GM21367 (cell line): ENCODE data around the gene PRMT5.
"Not testable (repeated sequence)": the region's sequence is repeated elsewhere in the genome, so short reads cannot be mapped to it uniquely, and the experiment has no call there.

Source experiments
- ATAC-seq: cut with Tn5 transposase; IDR thresholded peaks from one replicate; pipeline ENCODE4 v1.9.1; 2021; ENCODE audit not compliant: unreplicated experiment

PRMT5 gene

DNA sequence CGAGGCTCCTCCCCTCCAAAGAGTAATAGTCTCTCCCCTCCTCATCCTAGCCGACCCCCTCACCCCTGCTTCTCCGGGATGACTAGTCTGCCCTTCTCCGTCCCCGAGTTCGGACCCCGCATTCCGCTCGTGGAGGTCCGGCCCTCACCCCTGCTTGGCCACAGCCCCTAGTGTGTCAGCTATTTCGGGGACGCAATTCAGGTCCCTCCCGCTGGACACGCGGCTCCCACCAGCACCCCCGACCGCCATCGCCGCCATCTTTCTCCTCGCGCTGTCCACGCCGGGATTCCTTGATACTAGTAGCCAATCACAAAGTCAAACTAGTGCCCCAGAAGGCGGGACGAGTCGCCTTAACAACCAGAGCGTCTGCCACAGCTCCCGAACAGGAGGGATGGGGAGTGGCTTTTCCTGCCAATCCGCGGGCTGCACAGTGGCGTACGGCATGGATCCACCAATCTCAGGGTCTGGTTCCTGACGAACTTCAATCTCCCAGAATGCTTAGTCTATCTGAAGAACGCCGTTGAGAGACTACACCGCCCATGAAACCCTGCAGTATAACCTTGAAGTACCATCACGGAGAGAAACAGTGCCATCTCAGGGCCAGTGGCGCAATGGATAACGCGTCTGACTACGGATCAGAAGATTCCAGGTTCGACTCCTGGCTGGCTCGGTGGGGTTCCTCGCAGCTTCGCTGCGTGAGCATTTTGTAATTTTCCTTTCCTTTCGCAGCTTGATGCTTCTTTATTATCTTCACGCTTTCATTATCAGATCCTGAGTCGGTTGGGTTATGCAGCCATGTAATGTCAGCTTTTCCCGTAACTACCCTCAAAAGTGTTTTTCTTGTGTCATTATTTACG, at the start of gene PRMT5:
Gene PRMT5, minus strand, starts transcription at position 273 of the 857 bp plus-strand sequence. Its CDS starts 15 bp downstream, at position 258.
- peak; percentile 84 for ATAC-seq

DNA sequence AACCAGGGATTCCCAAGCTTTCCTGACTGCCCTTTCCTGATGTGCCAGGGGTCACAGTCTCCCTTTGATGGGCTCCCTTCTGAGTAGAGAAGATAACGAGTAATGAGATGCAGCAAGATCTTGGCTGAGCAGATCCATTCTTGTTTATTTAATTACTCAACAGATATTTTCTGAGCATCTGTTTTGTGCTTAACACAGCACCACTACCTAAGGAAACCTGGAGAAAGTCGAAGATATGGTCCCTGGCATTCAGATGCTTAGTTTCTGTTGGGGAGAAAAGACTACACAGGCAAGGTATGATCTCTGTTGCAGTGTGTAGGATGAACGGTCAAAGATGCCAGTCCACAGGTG, 49.3 kb upstream of the PRMT5 start:
- no peak for ATAC-seq

DNA sequence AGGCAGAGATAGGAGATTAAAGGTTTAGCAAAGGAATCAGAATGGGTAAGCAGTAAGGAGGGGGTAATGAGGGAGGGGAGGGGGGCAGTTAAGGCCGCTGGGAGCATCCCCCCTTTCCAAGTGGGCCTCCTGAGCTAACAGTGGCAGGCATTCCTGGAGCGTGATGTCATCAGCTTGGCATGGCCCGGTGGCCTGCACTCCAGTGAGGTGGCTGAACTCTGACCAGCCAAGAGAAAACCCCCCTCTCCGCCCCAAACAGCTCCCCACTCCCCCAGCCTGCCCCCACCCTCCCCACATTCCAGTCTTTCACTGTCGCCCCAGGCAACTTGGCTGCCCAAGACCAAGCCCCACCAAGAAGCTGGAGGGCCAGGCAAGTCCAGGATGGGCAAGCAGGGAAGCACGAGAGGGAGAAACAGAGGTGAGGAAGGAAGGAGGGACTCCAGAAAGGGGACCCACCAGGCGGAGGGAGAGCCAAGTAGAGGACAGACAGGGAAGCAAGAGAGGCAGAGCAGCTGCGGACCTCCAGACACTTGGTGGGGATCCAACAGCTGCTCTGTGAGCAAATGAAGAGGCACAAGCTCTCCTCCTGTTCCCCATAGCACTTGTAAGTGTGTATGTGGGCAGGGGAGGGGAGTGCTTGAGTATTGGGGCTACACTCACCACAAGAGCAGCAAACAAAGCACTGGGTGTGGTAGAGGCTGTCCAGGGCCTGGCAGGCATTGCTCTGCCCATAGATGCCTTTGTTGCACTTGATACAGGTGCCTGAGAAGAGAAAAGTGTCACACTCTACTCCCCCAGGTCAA, 48.7 kb upstream of the PRMT5 start:
- no peak for ATAC-seq

DNA sequence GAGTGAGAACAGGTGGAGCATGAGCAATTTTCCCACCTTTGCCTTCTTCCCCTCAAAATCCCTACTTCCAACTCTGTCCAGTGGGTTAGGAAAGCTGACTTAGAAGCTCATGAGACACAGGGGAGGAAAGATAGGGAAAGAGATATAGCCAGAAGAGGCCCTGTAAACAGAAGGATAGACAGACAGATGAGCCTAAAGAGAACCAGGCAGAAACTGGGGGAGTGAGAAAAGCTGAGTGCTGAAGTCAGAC, 48.2 kb upstream of the PRMT5 start:
- ATAC-seq: no peak

DNA sequence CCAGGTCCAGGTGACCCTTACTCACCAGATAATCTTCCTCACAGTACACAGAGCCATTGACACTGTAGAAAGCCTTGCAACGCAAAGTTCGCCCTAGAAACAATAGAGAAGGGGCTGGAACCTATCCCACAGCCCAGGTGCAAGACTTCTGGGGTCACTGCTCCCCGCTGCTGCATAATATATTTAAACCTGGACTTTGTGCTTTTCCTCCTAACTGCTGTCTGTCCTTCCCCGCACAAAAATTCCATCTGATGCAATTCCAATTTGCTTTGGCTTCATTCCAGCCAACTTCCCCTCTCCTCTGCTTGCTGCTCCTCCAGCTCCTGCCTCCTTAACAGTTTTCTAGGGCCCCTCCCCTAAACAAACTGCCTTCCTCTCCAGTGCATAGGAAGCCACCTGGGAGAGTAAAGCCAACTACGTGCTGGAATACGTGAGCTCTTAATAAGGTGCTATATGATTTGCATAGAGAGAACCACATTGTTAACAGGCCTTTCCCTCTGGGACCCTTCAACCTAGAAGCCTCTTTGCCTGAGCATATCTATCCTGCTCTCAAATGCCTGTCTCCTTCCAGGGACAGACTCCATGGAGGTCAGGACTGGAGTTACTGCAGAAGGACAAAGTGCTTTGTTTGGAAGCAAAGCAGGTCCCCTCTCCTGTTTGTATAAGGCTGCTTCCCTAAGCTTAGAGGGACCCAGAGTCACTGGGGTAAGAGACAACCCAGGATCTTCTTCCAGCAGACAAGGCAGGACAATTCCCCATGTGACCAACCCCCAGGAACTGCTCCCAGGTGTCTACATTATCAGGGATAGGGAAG, 47.7 kb upstream of the PRMT5 start:
- ATAC-seq: no peak

DNA sequence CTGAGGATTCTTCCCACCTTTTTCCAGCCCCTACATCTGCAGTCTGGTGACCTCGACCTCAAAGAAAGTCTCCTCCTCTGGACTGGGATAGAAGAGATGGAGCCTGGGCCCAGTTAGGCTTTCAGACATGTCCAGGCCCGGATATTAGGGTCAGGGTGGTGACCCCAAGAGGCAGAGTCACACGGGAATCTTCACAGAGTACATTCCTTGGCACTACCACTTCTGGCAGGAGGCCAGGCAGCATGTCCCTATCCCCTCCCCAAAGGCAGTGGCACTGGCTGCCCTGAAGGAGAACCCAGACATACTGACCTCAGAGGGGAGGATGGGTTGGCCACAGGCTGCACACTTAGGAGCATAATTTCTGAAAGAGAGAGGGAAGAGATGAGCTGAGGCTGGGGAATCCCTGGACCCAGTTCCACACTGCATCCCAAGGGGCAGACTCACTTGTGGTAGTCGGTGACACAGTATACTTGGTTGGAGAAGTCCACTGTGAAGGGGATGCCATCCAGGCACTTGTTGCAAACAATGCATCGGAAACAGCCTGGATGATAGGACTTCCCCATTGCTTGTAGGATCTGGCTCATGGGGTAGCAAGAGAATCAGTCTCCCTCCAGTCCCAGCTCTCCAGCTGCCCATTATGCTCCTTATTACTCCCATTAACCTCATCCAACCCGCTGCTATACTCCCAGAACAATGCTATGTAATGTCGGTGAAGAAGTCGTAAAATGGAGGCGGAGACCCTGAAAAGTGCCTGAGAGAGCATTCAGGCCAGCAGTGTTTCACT, 45.5 kb upstream of the PRMT5 start:
- ATAC-seq: no peak

DNA sequence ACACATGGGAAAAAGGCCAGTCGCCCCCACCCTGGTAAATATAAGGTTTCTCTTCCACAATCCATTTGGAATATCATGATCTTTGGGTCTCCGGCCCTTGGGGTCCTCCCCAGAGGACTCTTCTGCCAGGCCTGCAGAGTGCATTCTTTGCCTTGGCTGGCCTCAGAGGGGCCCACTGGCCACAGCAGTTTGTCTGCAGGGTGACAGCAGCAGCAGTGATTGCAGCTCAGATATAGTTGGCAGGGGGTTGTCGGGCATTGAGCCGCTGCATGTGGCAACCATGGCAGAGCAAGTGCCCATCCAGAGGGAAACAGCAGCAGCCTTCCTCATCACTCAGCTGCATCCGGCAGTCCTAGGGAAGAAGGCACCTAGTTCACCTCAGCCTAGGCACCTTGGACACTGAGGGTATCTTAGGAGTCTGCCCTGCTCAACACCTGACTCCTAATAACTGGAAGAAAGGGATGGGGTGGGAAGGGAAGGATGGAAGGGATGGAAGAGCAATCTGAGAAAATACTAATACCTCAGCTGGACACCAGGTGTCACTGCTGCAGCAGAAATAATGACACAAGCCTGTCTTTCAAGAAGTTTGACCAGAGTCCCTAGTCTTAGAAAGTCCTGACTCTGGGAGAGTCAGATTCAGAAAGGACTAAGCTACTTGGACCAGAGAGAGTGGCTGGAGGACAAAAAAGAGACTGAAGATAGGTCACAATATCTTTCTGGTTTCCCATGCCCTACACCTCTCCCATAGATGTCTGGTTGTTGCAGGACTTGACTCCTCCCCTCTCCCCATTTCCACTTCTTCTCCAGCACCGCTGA, 44.2 kb upstream of the PRMT5 start:
- peak; percentile 50 for ATAC-seq

DNA sequence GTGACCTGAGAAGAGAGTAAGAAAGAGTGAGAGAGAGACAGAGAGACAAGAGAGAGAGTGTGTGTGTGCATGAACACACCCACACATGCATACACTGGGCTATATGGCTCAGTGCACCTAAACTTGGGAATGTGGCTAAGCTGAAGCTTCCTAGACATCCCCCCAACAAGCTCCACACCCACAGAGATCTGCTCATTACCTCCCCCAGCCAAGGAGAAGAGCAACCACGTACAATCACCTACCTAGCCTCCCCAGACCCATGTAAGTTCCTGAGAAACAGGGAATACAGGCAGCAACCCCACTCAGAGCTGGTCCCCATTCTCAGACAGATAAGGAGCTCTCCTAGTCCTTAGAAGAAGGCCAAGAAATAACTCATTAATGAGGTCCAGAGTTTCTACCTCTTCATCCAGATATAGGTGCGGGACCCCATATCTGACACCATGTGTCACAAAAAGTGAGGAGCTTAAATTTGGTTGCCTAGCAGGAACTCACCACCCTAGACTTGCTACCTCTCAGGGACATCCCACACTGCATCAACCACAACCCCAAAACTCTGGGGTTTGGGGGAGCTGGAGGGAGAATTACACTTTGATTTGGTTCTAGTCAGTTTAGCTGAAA, 43.2 kb upstream of the PRMT5 start:
- no peak for ATAC-seq

DNA sequence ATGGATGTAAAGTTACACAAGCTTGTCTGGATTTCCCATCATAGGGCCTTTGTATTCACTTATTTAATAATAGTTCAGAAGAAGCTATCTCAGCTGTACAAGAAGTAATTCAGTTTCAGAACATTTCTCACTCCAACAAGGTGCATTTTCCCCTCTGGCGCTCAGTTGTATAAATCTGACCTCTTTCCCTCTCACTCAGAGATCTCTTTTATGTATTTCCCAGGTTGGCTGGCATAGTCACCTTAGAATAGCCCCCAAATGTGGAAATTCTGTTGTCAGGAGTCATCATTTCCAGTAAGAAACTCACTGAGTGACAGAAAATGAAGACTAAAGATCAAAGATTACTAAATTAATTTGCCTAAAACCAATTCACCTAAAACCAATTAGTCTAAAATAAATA, 42.0 kb upstream of the PRMT5 start:
- no peak for ATAC-seq

DNA sequence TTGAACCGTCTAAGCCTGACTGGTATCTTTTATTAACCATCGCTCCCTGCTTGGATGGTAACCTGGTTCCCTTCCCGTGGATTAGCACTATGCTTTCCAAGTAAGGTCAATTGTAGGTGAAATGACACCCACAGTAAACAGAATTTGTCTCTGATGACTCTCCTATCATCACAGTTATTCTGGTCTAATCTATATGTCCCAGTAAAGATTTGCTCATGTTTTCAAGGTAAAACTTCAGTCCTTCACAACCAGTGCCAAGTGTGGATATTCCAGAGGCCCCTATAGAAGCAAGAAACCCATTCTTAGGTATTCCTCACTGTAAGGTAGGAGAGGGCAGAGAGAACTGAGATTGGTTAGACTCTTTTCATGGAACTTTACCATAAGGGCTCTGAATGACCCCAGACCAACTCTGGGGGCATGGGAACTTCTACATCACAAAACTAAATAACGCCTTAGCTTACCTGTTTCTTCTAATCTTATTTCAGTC, 37.6 kb upstream of the PRMT5 start:
- no peak for ATAC-seq

DNA sequence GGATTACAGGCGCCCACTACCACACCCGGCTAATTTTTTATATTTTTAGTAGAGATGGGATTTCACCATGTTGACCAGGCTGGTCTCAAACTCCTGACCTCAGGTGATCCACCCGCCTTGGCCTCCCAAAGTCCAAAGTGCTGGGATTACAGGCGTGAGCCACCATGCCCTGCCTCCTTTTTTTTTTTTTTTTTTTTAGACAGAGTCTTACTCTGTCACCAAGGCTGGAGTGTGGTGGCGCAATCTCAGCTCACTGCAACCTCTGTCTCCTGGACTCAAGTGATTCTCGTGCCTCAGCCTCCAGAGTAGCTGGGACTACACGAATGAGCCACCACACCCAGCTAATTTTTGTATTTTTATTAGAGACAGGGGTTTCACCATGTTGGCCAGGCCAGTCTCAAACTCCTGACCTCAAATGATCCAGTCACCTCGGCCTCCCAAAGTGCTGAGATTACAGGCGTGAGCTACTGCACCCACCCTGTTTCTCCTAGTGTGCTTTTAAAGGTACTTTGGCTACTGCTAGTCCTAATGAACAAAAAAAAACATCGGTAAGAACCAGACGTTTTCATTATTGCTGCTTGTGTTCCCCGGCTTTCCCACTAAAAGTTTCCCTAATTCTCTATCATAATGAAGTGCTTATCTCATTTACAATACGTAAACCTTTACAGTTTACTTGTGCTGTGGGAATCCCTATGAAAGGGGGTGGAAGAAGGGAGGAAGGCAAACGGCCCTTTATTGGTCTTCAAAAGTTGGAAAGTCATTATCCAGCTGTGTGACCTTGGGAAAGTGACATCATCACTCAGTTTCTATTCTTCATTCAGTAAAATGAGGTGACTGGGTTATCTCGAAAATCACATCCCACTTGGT, 37.0 kb upstream of the PRMT5 start:
- ATAC-seq: not testable (repeated sequence)

DNA sequence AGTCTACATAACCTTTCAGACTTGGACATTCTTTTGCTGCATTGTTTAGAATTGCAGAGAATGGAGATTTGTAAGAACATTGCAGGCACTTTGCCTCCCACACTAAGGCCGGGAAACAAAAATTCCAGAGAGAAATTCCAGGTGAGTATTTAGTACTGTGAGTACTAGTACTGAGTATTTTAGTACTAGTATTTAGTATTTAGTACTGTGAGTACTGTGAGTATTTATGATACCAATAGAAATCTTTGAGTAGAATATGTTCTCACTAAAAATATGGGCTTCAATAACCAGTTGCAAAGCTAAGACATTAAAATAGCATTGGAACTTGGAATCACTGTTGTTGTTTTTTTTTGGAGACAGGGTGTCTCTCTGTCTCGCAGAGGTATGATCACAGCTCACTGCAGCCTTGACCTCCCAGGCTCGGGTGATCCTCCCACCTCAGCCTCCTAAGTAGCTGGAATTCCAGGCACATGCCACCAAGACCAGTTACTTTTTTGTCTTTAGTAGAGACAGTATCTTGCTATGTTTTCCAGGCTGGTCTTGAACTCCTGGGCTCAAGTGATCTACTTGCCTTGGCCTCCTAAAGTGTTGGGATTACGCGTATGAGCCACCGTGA, 33.0 kb upstream of the PRMT5 start:
- no peak for ATAC-seq

DNA sequence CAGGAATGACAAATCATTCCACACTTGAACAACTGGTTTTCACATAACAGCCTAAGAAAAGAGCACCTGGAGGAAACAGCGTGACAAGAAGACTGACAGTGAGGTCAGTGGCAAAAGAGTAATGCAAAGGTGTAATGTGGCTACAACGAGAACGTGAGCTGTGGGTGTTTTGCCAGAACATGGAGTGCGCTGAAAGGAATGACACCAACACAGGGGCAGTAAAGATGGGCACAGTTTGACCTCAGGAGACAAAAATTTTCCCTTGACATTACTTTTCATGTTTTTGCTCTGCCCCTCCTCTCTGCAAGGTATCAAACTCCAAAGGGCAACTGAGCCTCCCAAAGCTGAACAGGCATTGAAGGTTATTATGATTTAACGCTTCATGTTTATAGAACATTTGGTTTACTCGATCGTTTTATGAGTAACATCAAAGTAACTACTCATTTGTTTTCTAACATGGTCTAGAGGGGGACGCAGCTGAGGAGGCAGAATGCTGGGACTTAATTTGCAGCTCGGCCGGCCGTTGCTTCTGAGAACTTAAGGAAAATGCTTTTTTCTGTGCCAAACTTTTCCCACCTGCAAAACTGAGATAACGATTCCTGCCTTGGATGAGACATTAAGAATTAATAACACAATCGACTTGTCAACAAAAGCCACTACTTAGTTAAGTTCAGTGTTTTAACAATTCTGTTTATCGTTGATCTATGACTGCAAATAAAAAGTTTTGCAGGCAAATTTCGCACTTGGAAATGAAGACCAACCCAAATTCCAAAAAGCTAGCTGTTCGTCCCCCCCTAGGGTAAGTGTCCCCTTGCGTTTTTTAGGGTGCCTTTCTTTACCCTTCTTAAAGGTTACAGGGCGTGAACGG, 26.8 kb upstream of the PRMT5 start:
- ATAC-seq: no peak

DNA sequence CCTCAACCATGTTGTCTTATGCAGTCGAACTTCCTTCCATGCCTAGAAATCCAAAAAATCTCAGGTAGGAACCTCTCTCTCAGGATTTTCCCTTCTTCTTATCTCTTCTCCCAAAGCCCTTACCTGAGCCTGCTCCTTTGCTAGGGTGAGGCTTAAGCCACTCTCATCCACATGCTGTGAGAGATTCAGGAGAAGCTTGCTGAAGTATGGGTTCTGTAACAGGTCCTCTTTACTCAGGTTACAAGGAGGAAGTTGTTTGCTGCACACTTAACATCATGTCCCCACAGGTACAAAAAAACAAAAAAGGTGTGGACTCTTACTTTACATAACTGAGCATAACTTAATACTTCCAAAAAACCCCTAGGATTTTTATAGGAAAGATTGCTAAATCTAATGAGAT, 23.2 kb upstream of the PRMT5 start:
- no peak for ATAC-seq

DNA sequence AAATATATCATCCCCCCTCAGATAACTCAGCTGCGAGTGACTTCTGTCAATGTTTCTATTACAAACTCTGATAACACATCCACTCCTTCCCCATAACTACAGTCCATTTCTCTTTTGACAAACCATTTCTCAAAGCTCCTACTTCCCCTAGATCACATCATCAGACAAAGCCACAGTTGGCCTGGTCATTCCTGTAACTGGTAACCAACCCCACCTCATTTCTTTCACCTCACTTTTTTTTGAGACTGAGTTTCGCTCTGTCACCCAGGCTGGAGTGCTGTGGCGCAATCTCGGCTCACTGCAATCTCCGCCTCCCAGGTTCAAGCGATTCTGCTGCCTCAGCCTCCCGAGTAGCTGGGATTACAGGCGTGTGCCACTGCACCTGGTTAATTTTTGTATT, 22.6 kb upstream of the PRMT5 start:
- not testable (repeated sequence) for ATAC-seq

DNA sequence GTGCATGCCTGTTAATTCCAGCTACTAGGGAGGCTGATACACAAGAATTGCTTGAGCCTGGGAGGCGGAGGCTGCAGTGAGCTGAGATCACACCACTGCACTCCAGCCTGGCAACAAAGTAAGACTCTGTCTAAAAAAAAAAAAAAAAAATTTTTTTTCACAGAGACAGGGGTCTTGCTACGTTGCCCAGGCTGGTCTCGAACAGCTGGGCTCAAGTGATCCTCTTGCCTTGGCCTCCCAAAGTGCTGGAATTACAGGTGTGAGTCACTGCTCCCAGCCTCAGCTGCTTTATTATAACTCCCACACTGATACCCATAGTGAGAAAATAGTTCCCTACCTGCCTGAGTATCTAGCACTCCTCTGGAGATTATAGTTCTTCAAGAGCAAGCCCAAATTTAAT, 16.5 kb upstream of the PRMT5 start:
- ATAC-seq: no peak

DNA sequence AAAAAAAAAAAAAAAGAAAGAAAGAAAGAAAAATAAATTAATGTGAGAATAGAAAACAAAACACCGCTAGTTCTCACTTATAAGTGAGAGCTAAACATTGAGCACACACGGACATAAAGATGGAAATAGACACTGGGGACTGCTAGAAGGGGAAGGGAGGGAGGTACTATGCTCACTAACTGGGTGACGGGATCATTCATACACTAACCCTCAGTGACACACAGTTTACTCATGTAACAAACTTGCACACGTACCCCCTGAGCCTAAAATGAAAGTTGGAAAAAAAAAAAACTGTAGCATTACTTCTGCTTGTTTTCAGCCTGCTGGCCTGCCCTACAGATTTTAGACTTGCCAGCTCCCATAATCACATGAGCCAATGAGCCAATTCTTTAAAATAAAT, 10.5 kb upstream of the PRMT5 start:
- no peak for ATAC-seq
